ENCODE measurements around the gene NRBF2.

NRBF2 gene

GRCh38 chr10:63110940-63111339, 22.2 kb upstream of the NRBF2 start:
- no peak overlapping the region for H3K4me3 ChIP-seq (ENCODE audit: low read depth, low read length)
- no peak for TF ChIP-seq CTCF (IDR thresholded peaks at IDR 0.05; ENCODE audit: low read depth, low read length)

GRCh38 chr10:63114031-63114814, 18.9 kb upstream of the NRBF2 start:
- H3K4me3 ChIP-seq (ENCODE audit: low read depth, low read length), result no peak overlapping the region
- TF ChIP-seq CTCF (IDR thresholded peaks at IDR 0.05; ENCODE audit: low read depth, low read length), result no peak

- no peak overlapping the region for H3K4me3 ChIP-seq (ENCODE audit: low read depth, low read length)
- TF ChIP-seq CTCF (IDR thresholded peaks at IDR 0.05; ENCODE audit: low read depth, low read length), result no peak
These were observed 17.3 kb upstream of the NRBF2 start for GRCh38 chr10:63115732-63116383.

- TF ChIP-seq CTCF (IDR thresholded peaks at IDR 0.05; ENCODE audit: low read depth, low read length), result no peak
- no peak overlapping the region for H3K4me3 ChIP-seq (ENCODE audit: low read depth, low read length)
These were observed 16.6 kb upstream of the NRBF2 start for GRCh38 chr10:63116452-63117072.

GRCh38 chr10:63119041-63119440, 14.1 kb upstream of the NRBF2 start:
- TF ChIP-seq CTCF (IDR thresholded peaks at IDR 0.05; ENCODE audit: low read depth, low read length), result no peak
- H3K4me3 ChIP-seq (ENCODE audit: low read depth, low read length), result no peak overlapping the region

- TF ChIP-seq CTCF (IDR thresholded peaks at IDR 0.05; ENCODE audit: low read depth, low read length), result no peak
These were observed 12.6 kb upstream of the NRBF2 start for GRCh38 chr10:63120554-63120953.

More at GRCh38 chr10:63120554-63120953, 12.6 kb upstream of the NRBF2 start:
- H3K4me3 ChIP-seq (ENCODE audit: low read depth, low read length), result no peak overlapping the region
